Hepatocyte (in vitro differentiated cells): Measurements from ENCODE around the gene TBC1D20. TPM values are rescaled to one million over a fixed set of nuclear protein-coding genes. Genes with fewer than 3 reads are reported as not detected.

Source experiments
- DNase-seq: peaks from one replicate; pipeline ENCODE4 v3.0.0-alpha.2; 2016; ENCODE audit warnings: low spot score
- H2AFZ ChIP-seq: fragments of 200-600 bp; sonication (generic); 2 replicates; pipeline ENCODE4 v1.6.0; 2016; ENCODE audit warnings: antibody characterized with exemption, mild to moderate bottlenecking
- H3K27ac ChIP-seq: fragments of 200-600 bp; sonication (generic); 2 replicates; pipeline ENCODE4 v1.5.1; 2016; ENCODE audit warnings: mild to moderate bottlenecking
- H3K27me3 ChIP-seq: fragments of 200-600 bp; sonication (generic); 2 replicates; pipeline ENCODE4 v1.6.1; 2016
- H3K36me3 ChIP-seq: fragments of 200-600 bp; sonication (generic); replicated peaks from 2 replicates; pipeline ENCODE4 v1.5.1; 2016; ENCODE audit warnings: low read depth; ENCODE audit not compliant: insufficient read depth
- H3K4me1 ChIP-seq: fragments of 200-600 bp; sonication (generic); 2 replicates; pipeline ENCODE4 v1.5.1; 2016; ENCODE audit warnings: mild to moderate bottlenecking, moderate library complexity; ENCODE audit not compliant: insufficient read depth
- H3K4me2 ChIP-seq: fragments of 200-600 bp; sonication (generic); 2 replicates; pipeline ENCODE4 v1.6.0; 2016
- H3K4me3 ChIP-seq: fragments of 200-600 bp; sonication (generic); 2 replicates; pipeline ENCODE4 v1.5.1; 2016; ENCODE audit warnings: mild to moderate bottlenecking
- H3K79me2 ChIP-seq: fragments of 200-600 bp; sonication (generic); 2 replicates; pipeline ENCODE4 v1.6.0; 2017; ENCODE audit warnings: mild to moderate bottlenecking
- H3K9me2 ChIP-seq: fragments of 200-600 bp; sonication (generic); replicated peaks from 2 replicates; pipeline ENCODE4 v1.6.0; 2017; ENCODE audit warnings: mild to moderate bottlenecking; ENCODE audit not compliant: insufficient read depth
- H3K9me3 ChIP-seq: fragments of 200-600 bp; sonication (generic); 2 replicates; pipeline ENCODE4 v1.5.1; 2016; ENCODE audit warnings: low read depth, mild to moderate bottlenecking
- H4K20me1 ChIP-seq: fragments of 200-600 bp; sonication (generic); 2 replicates; pipeline ENCODE4 v1.6.0; 2016; ENCODE audit warnings: mild to moderate bottlenecking; ENCODE audit not compliant: insufficient read depth, poor library complexity, severe bottlenecking
- CTCF ChIP-seq: fragments of 200-600 bp; sonication (generic); IDR thresholded peaks from 2 replicates; pipeline ENCODE4 v1.5.1; 2016; ENCODE audit warnings: antibody characterized with exemption, mild to moderate bottlenecking; ENCODE audit not compliant: poor library complexity
- EZH2 ChIP-seq: fragments of 200-600 bp; sonication (generic); IDR thresholded peaks from 2 replicates; pipeline ENCODE4 v1.6.1; 2016; ENCODE audit warnings: antibody characterized with exemption, mild to moderate bottlenecking, borderline replicate concordance
- EZH2phosphoT487 ChIP-seq: fragments of 200-600 bp; sonication (generic); IDR thresholded peaks from one replicate; pipeline ENCODE4 v1.6.1; 2018; ENCODE audit warnings: antibody characterized with exemption, mild to moderate bottlenecking, low read depth, moderate library complexity; ENCODE audit not compliant: unreplicated experiment, severe bottlenecking
- WGBS: methylation state at CpG from one replicate; pipeline ENCODE4 v1.1.6; 2016; ENCODE audit warnings: low lambda C conversion rate; ENCODE audit errors: missing lambda C conversion rate; 5-methylcytosine and 5-hydroxymethylcytosine counted together
- polyA plus RNA-seq: library from polyadenylated mRNA; unstranded; fragments of >200 nt; fragmentation: Nextera tagmentation; extraction: Ambion mirVana; gene quantifications from 2 replicates; pipeline ENCODE4 v1.2.1, GENCODE V29; 2016
- total RNA-seq: library from RNA; depleted of rRNA; stranded (reverse); fragments of >200 nt; gene quantifications from 2 replicates; pipeline ENCODE4 v1.2.3, GENCODE V29; 2014

TBC1D20 gene
- total and polyA plus RNA-seq, 2 experiments from 2014 or later = 32.8 to 35.8 TPM

GRCh38 chr20:475463-476357, 13.4 kb upstream of the TBC1D20 start:
- H3K4me2 ChIP-seq = no peak overlapping the region
- peaks cover 5% of the 10 kb centered on the region for H3K9me3 ChIP-seq
- no peaks in the 10 kb centered on the region for H3K79me2 ChIP-seq
- WGBS = 91% methylated on average over 6 of the region's 6 CpGs
- no peaks in the 10 kb centered on the region for H4K20me1 ChIP-seq
- DNase-seq = no peak
- TF ChIP-seq CTCF (no peak), EZH2phosphoT487 (no peak), EZH2 (no peak)
- H3K27ac ChIP-seq = no peak overlapping the region
- no peak overlapping the region for H2AFZ ChIP-seq
- H3K27me3 ChIP-seq = no peaks in the 10 kb centered on the region
- H3K4me1 ChIP-seq = no peaks in the 10 kb centered on the region
- no peaks in the 10 kb centered on the region for H3K9me2 ChIP-seq
- H3K36me3 ChIP-seq = no peaks in the 10 kb centered on the region
- no peak overlapping the region for H3K4me3 ChIP-seq

- DNase-seq = no peak
- Histone ChIP-seq H2AFZ (no peak overlapping the region), H3K79me2 (no peaks in the 10 kb centered on the region), H3K9me2 (no peaks in the 10 kb centered on the region), H3K36me3 (no peaks in the 10 kb centered on the region), H3K27ac (no peak overlapping the region), H3K27me3 (no peaks in the 10 kb centered on the region), H3K4me2 (no peak overlapping the region), H4K20me1 (no peaks in the 10 kb centered on the region), H3K4me3 (no peak overlapping the region), H3K4me1 (no peaks in the 10 kb centered on the region), H3K9me3 (peaks cover 5% of the 10 kb centered on the region)
- TF ChIP-seq CTCF (no peak), EZH2 (no peak), EZH2phosphoT487 (no peak)
- 97% methylated on average over 2 of the region's 2 CpGs for WGBS
Observed at GRCh38 chr20:474581-474980, 12.2 kb upstream of the TBC1D20 start.

DNA sequence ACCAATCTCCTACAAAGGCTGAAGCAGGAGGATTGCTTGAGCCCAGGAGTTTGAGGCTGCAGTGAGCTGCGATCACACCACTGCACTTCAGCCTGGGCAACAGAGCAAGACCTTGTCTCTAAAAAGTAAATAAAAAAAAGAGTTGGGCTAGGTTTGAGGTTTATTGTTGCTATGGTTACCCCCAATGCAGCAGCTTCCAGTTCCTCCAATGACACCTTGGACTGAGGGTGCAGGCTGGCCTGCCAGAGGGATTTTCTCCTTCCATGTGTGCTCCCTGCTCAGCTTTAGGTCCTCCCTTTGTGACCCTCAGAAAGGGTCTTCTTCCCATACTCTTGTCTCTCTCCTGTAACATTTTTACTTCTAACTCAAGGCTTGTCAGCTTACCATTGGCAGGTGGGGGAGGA, 10.6 kb upstream of the TBC1D20 start:
- H3K4me2 ChIP-seq = no peak overlapping the region
- no peak overlapping the region for H2AFZ ChIP-seq
- no peaks in the 10 kb centered on the region for H4K20me1 ChIP-seq
- DNase-seq = no peak
- no peaks in the 10 kb centered on the region for H3K36me3 ChIP-seq
- no peak overlapping the region for H3K27ac ChIP-seq
- H3K27me3 ChIP-seq = no peaks in the 10 kb centered on the region
- TF ChIP-seq EZH2phosphoT487 (no peak), EZH2 (no peak), CTCF (no peak)
- H3K79me2 ChIP-seq = no peaks in the 10 kb centered on the region
- H3K9me3 ChIP-seq = peaks cover 5% of the 10 kb centered on the region
- WGBS = 95% methylated on average over 1 of the region's 1 CpG
- no peaks in the 10 kb centered on the region for H3K4me1 ChIP-seq
- no peak overlapping the region for H3K4me3 ChIP-seq
- no peaks in the 10 kb centered on the region for H3K9me2 ChIP-seq
